Testis (tissue), 2 donors: ENCODE measurements around the gene STK39.

ENCODE experiments used
- CTCF ChIP-seq, 3 experiments: fragments of 450-650 bp in 2 of 3; fragments of 200-600 bp in 1 of 3; sonication (generic) in 1 of 3; IDR thresholded peaks; one replicate each; pipeline ENCODE4 v1.5.1; 2016 to 2019; ENCODE audit warnings: antibody characterized with exemption in 3 of 3, mild to moderate bottlenecking in 2 of 3, moderate library complexity in 1 of 3
- POLR2A ChIP-seq: fragments of 450-650 bp; IDR thresholded peaks from one replicate; pipeline ENCODE4 v1.6.1; 2017; ENCODE audit warnings: antibody characterized with exemption, mild to moderate bottlenecking, moderate library complexity

- TF ChIP-seq CTCF (IDR thresholded peaks at IDR 0.05) (no peak), POLR2A (no peak)
Observed at GRCh38 chr2:167981945-167982344, 265.4 kb downstream of the STK39 start.
